ENCODE measurements around the gene DUSP11.

The DUSP11 gene

DNA sequence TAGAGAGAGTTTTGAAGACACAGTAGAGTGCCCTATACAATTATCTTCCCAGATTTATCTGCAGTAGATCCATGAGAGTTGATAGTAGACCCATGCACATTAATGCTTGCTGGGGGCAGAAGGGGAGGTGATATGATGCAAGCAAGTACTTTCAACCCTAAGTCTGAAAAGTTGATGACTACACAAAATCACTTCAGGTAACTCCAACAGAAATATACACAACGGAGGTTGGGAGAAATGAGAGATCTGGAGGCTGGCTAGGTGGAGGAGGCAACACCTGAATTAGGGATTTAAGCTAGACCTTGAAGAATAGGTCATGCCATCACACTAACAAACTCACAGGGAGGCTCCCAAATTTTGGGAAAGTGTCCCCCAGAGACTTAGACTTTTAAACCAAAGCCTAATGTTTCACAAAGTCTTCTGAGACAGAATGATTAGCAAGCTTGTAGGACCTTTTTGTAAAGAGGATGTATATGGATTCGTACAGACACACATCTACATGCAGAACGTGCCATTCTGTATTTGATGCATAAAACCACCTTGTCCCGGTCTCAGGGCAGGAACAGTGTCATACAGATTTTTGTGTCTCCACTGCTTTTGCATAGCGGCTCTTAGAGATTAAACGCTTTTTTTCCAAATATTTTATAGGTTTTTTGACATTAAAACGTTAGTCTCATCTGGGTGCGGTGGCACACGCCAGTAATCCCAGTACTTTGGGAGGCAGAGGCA, 47.9 kb upstream of the DUSP11 start:
- peak overlapping the region; percentile 74 for H3K4me3 ChIP-seq (replicated peaks; ENCODE audit: insufficient read depth, low read length)
- DNase-seq (ENCODE audit: low read depth in 1 of 2, low spot score in 1 of 2), result no peak
- no peaks in the 10 kb centered on the region for H3K27me3 ChIP-seq (ENCODE audit: insufficient read depth, poor library complexity, severe bottlenecking)
- H3K27ac ChIP-seq (replicated peaks), result 0 out of 2 replicates have a peak overlapping the region, but pooled peaks have one; percentile 78
- TF ChIP-seq GABPA (IDR thresholded peaks at IDR 0.05; ENCODE audit: low read depth), result no peak
- TF ChIP-seq SPI1 (IDR thresholded peaks at IDR 0.05; ENCODE audit: borderline replicate concordance, low read depth), result no peak
- TF ChIP-seq REST (IDR thresholded peaks at IDR 0.05; ENCODE audit: insufficient replicate concordance, low read depth), result no peak
- TF ChIP-seq POLR2AphosphoS5 (IDR thresholded peaks at IDR 0.05; ENCODE audit: low read depth), result no peak
- TF ChIP-seq, protein P1, sequence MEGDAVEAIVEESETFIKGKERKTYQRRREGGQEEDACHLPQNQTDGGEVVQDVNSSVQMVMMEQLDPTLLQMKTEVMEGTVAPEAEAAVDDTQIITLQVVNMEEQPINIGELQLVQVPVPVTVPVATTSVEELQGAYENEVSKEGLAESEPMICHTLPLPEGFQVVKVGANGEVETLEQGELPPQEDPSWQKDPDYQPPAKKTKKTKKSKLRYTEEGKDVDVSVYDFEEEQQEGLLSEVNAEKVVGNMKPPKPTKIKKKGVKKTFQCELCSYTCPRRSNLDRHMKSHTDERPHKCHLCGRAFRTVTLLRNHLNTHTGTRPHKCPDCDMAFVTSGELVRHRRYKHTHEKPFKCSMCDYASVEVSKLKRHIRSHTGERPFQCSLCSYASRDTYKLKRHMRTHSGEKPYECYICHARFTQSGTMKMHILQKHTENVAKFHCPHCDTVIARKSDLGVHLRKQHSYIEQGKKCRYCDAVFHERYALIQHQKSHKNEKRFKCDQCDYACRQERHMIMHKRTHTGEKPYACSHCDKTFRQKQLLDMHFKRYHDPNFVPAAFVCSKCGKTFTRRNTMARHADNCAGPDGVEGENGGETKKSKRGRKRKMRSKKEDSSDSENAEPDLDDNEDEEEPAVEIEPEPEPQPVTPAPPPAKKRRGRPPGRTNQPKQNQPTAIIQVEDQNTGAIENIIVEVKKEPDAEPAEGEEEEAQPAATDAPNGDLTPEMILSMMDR (IDR thresholded peaks at IDR 0.05; ENCODE audit: insufficient read depth, low read length), result no peak

DNA sequence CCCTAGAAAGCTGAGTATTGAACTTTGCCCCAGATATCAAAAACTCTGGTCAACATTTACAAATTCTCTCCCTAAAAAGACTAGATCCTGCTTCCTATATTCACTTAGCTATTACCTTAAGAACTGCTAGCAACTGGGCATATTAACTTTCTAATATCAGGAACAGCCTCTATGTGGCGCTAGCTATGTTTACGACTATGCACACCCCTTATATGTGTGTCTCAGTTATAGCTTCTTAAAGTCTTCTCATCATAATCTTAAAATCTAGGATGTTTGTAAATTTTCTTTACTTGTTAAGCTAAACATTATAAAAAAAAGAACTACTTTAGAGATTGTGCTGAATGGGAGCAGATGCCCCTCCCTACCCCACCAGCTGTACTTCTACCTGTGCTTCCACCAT, 47.1 kb upstream of the DUSP11 start:
- DNase-seq (ENCODE audit: low read depth in 1 of 2, low spot score in 1 of 2), result peak in 1 of 2 experiments; percentile 54
- Histone ChIP-seq H3K4me3 (replicated peaks; ENCODE audit: insufficient read depth, low read length) (no peak overlapping the region), H3K27ac (replicated peaks) (no peak overlapping the region), H3K27me3 (ENCODE audit: insufficient read depth, poor library complexity, severe bottlenecking) (no peaks in the 10 kb centered on the region)
- TF ChIP-seq SPI1 (IDR thresholded peaks at IDR 0.05; ENCODE audit: borderline replicate concordance, low read depth), result no peak
- TF ChIP-seq, protein P1 (IDR thresholded peaks at IDR 0.05; ENCODE audit: insufficient read depth, low read length), result peak; percentile 40

GRCh38 chr2:73825408-73825807, 45.5 kb upstream of the DUSP11 start:
- Histone ChIP-seq H3K4me3 (replicated peaks; ENCODE audit: insufficient read depth, low read length) (no peak overlapping the region), H3K27me3 (ENCODE audit: insufficient read depth, poor library complexity, severe bottlenecking) (no peaks in the 10 kb centered on the region), H3K27ac (replicated peaks) (no peak overlapping the region)
- DNase-seq (ENCODE audit: low read depth in 1 of 2, low spot score in 1 of 2), result no peak
- TF ChIP-seq GABPA (IDR thresholded peaks at IDR 0.05; ENCODE audit: low read depth), result no peak
- no peak for TF ChIP-seq POLR2AphosphoS5 (IDR thresholded peaks at IDR 0.05; ENCODE audit: low read depth)
- TF ChIP-seq, protein P1 (IDR thresholded peaks at IDR 0.05; ENCODE audit: insufficient read depth, low read length), result no peak
- TF ChIP-seq SPI1 (IDR thresholded peaks at IDR 0.05; ENCODE audit: borderline replicate concordance, low read depth), result no peak
- no peak for TF ChIP-seq REST (IDR thresholded peaks at IDR 0.05; ENCODE audit: insufficient replicate concordance, low read depth)

All from HL-60 (cell line).